GM23338 (cell line): ENCODE measurements around the gene EZH1. TPM values are rescaled to one million over a fixed set of nuclear protein-coding genes. Genes with fewer than 3 reads are reported as not detected.
A peak's percentile ranks its signal among the peaks of the same experiment; 100 is the strongest.

Experiments used
- ATAC-seq: fragments of 200-7000 bp; cut with Tn5 transposase; 3 replicates; pipeline ENCODE4 v1.9.1; 2020
- DNase-seq: peaks from one replicate; pipeline ENCODE4 v3.0.0-alpha.2; 2015; ENCODE audit warnings: low spot score
- H2AFZ ChIP-seq: fragments of 200-600 bp; sonication (generic); 2 replicates; pipeline ENCODE4 v1.8.0; 2016; ENCODE audit warnings: antibody characterized with exemption, mild to moderate bottlenecking, moderate library complexity
- H3F3A ChIP-seq: fragments of 200-600 bp; sonication (generic); replicated peaks from 2 replicates; pipeline ENCODE4 v1.8.0; 2017; ENCODE audit warnings: antibody characterized with exemption, mixed run types, low read depth
- H3K27ac ChIP-seq: fragments of 200-600 bp; sonication (generic); 2 replicates; pipeline ENCODE4 v1.6.1; 2016; ENCODE audit warnings: low read depth
- H3K27me3 ChIP-seq: fragments of 200-600 bp; sonication (generic); 2 replicates; pipeline ENCODE4 v1.8.0; 2016; ENCODE audit warnings: mild to moderate bottlenecking, mixed run types, moderate library complexity; ENCODE audit not compliant: insufficient read depth
- H3K36me3 ChIP-seq: fragments of 200-600 bp; sonication (generic); 2 replicates; pipeline ENCODE4 v1.8.0; 2016; ENCODE audit warnings: mild to moderate bottlenecking; ENCODE audit not compliant: insufficient read depth
- H3K4me1 ChIP-seq: fragments of 200-600 bp; sonication (generic); 2 replicates; pipeline ENCODE4 v1.8.0; 2016; ENCODE audit warnings: mild to moderate bottlenecking, moderate library complexity; ENCODE audit not compliant: insufficient read depth
- H3K4me2 ChIP-seq: fragments of 200-600 bp; sonication (generic); 2 replicates; pipeline ENCODE4 v1.7.1; 2017; ENCODE audit warnings: mixed run types
- H3K4me3 ChIP-seq: fragments of 200-600 bp; sonication (generic); 2 replicates; pipeline ENCODE4 v1.6.1; 2016; ENCODE audit warnings: mixed run types
- H3K79me2 ChIP-seq: fragments of 200-600 bp; sonication (generic); replicated peaks from 2 replicates; pipeline ENCODE4 v1.8.0; 2017; ENCODE audit warnings: mild to moderate bottlenecking; ENCODE audit not compliant: insufficient read depth
- H3K9me2 ChIP-seq: fragments of 200-600 bp; sonication (generic); 2 replicates; pipeline ENCODE4 v1.8.0; 2017; ENCODE audit not compliant: insufficient read depth
- H4K20me1 ChIP-seq: fragments of 200-600 bp; sonication (generic); replicated peaks from 2 replicates; pipeline ENCODE4 v1.8.0; 2017; ENCODE audit warnings: mild to moderate bottlenecking; ENCODE audit not compliant: insufficient read depth
- H3K27ac Mint-ChIP-seq: 2 replicates; pipeline ENCODE4 v1.8.0; 2020; ENCODE audit warnings: inconsistent platforms, mild to moderate bottlenecking, moderate library complexity, mixed read lengths
- H3K27me3 Mint-ChIP-seq: 3 replicates; pipeline ENCODE4 v1.8.0; 2022; ENCODE audit warnings: low read depth, mild to moderate bottlenecking, moderate library complexity, mixed read lengths, inconsistent platforms; ENCODE audit not compliant: insufficient read depth, poor library complexity
- H3K36me3 Mint-ChIP-seq: 3 replicates; pipeline ENCODE4 v1.8.0; 2021; ENCODE audit warnings: low read depth, mild to moderate bottlenecking, inconsistent platforms, moderate library complexity, mixed read lengths
- H3K4me1 Mint-ChIP-seq: 3 replicates; pipeline ENCODE4 v1.8.0; 2020; ENCODE audit warnings: mild to moderate bottlenecking, inconsistent platforms, mixed read lengths
- H3K4me3 Mint-ChIP-seq: 3 replicates; pipeline ENCODE4 v1.8.0; 2021; ENCODE audit warnings: moderate library complexity, mild to moderate bottlenecking, inconsistent platforms, mixed read lengths
- H3K9me3 Mint-ChIP-seq: 3 replicates; pipeline ENCODE4 v1.8.0; 2020; ENCODE audit warnings: moderate library complexity, mild to moderate bottlenecking, inconsistent platforms, mixed read lengths
- CREB1 ChIP-seq: fragments of 250-450 bp; sonication (Bioruptor Pico); IDR thresholded peaks from 2 replicates; pipeline ENCODE4 v1.5.0; 2020; ENCODE audit warnings: low read depth, mild to moderate bottlenecking, moderate library complexity
- EZH2 ChIP-seq: fragments of 200-600 bp; sonication (generic); IDR thresholded peaks from one replicate; pipeline ENCODE4 v1.8.0; 2017; ENCODE audit warnings: antibody characterized with exemption, mild to moderate bottlenecking, low read depth; ENCODE audit not compliant: unreplicated experiment
- POLR2AphosphoS5 ChIP-seq: IDR thresholded peaks from 2 replicates; pipeline ENCODE4 v1.6.1; 2016; ENCODE audit warnings: antibody characterized with exemption, low read depth
- polyA plus RNA-seq: library from polyadenylated mRNA; unstranded; fragments of >200 nt; fragmentation: Nextera tagmentation; extraction: Ambion mirVana; gene quantifications from 2 replicates; pipeline ENCODE4 v1.2.1, GENCODE V29; 2016
- total RNA-seq: library from RNA; depleted of rRNA; stranded (reverse); fragments of >200 nt; shearing (Covaris generic); gene quantifications from 2 replicates; pipeline ENCODE4 v1.2.3, GENCODE V29; 2014
- TF ChIP-seq, protein P1 (sequence below): IDR thresholded peaks from 2 replicates; pipeline ENCODE4 v1.6.1; 2016; ENCODE audit warnings: antibody characterized with exemption
- TF ChIP-seq, protein P2 (sequence below): IDR thresholded peaks from one replicate; pipeline ENCODE4 v1.6.1; 2018; ENCODE audit warnings: antibody characterized with exemption; ENCODE audit not compliant: unreplicated experiment

Gene EZH1
- total and polyA plus RNA-seq, 2 experiments from 2014 or later: 16.9 to 18.0 TPM

DNA sequence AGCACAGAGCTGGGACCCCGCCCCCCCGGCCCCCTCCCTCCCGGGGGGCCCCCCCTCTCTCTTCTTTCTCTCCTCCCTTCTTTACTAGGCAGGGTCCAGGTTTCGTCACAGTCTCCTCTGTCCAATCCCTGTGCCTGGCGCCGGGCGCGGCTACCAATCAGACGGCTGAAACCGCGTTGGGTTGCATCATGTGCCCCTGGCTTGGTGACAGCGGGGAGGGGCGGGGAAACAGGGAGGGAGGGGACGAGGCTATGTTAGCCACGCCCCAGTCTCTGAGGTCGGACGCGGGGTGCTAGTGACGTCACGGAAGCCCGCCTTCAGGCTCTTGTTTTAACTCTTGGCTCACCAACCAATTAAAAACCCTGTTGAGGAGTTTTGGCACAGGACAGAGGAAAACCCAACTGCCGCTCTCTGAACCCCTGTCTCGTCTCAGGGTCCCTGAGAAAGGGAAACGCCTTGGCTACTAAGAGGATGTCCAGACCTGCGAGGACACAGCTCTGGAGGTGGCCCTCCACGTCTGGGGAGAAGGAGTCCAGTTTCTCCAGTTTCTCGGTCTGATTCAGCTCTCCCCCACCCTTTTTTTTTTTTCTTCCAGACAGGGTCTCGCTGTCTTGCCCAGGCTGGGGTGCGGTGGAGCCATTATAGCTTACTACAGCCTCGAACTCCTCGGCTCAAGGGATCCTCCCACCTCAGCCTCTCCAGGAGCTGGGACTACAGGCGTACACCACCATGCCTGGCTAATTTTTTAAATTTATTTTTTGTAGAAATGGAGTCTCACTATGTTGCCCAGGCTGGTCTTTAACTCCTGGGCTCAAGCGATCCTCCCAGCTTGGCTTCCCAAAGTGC lies 67.6 kb downstream of the EZH1 start:
- DNase-seq (peak; percentile 100), ATAC-seq (peak; percentile 29)
- H3K36me3 ChIP-seq: no peaks in the 10 kb centered on the region
- H2AFZ ChIP-seq: no peak overlapping the region
- H3K4me1 ChIP-seq: peaks cover 47% of the 10 kb centered on the region
- peaks cover 7% of the 10 kb centered on the region; the same call in 1 of the 2 replicates for H3K79me2 ChIP-seq
- Mint-ChIP-seq H3K4me3 (peak overlapping the region; percentile 86), H3K36me3 (peaks cover 10% of the 10 kb centered on the region; the same call in 2 of the 3 replicates), H3K9me3 (peaks cover 3% of the 10 kb centered on the region; the same call in 1 of the 3 replicates), H3K27me3 (peaks cover 59% of the 10 kb centered on the region), H3K4me1 (peaks cover 40% of the 10 kb centered on the region), H3K27ac (peak overlapping the region; percentile 92)
- TF ChIP-seq, protein P1, sequence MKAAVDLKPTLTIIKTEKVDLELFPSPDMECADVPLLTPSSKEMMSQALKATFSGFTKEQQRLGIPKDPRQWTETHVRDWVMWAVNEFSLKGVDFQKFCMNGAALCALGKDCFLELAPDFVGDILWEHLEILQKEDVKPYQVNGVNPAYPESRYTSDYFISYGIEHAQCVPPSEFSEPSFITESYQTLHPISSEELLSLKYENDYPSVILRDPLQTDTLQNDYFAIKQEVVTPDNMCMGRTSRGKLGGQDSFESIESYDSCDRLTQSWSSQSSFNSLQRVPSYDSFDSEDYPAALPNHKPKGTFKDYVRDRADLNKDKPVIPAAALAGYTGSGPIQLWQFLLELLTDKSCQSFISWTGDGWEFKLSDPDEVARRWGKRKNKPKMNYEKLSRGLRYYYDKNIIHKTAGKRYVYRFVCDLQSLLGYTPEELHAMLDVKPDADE: no peak
- TF ChIP-seq CREB1 (CRISPR knock-in tag): peak; percentile 99
- TF ChIP-seq EZH2: no peak
- peaks cover 36% of the 10 kb centered on the region for H3F3A ChIP-seq
- H3K4me3 ChIP-seq: peak overlapping the region; percentile 92
- peaks cover 65% of the 10 kb centered on the region for H3K27me3 ChIP-seq
- H3K4me2 ChIP-seq: peak overlapping the region; percentile 98
- no peaks in the 10 kb centered on the region for H4K20me1 ChIP-seq
- peak overlapping the region; percentile 90 for H3K27ac ChIP-seq
- H3K9me2 ChIP-seq: no peaks in the 10 kb centered on the region

DNA sequence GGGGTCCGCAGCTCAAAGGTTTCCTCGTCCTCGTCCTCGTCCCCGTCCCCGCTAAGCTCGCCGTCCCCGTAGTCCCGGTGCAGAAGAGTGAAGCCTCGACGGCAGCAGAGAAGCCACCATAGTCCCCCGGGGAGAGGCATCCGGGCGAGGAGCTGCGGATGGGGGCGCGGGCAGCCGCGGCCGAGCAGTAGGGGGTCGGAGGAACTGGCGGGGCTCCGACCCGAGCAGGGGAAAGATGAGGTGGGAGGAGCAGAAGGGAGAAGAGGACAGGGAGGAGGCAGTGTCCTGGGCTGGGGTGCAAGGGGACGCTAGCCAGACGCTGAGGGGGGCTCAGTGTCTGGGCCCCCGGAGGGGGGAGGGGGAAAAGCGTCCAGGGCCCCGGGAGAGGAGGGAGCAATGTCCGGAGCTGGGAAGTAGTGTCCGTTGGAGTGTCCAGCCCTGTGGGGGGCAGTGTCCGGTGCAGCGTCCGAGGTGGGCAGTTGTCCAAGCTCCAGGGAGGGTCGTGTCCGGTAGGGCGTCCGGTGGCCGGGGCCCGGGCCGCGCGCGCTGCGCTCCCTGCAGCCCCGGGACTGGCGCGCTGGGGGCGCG lies 68.3 kb downstream of the EZH1 start, which contains the start of gene PLEKHH3:
Gene PLEKHH3, minus strand, starts transcription at position 571 of the 588 bp plus-strand sequence. Its CDS starts 431 bp downstream, at position 140.
- peak within 1 kb of the TSS; percentile 92 for H3K4me3 ChIP-seq
- no peaks in the 10 kb centered on the region for H3K9me2 ChIP-seq
- H3K4me1 ChIP-seq: peaks cover 47% of the 10 kb centered on the region
- peaks cover 38% of the 10 kb centered on the region for H3K4me1 Mint-ChIP-seq
- H2AFZ ChIP-seq: peak within 1 kb of the TSS; percentile 72; the same call in 1 of the 2 replicates
- ATAC-seq (no peak), DNase-seq (peak; percentile 66)
- peak within 1 kb of the TSS; percentile 90 for H3K27ac ChIP-seq
- peaks cover 65% of the 10 kb centered on the region for H3K27me3 ChIP-seq
- no peaks in the 10 kb centered on the region; the same call in 1 of the 2 replicates for H3K36me3 ChIP-seq
- H3K9me3 Mint-ChIP-seq: peaks cover 3% of the 10 kb centered on the region; the same call in 1 of the 3 replicates
- H3K4me3 Mint-ChIP-seq: peak within 1 kb of the TSS; percentile 86
- peaks cover 14% of the 10 kb centered on the region for H3K36me3 Mint-ChIP-seq
- H3K4me2 ChIP-seq: peak within 1 kb of the TSS; percentile 98
- H4K20me1 ChIP-seq: no peaks in the 10 kb centered on the region
- peak within 1 kb of the TSS; percentile 92 for H3K27ac Mint-ChIP-seq
- H3K79me2 ChIP-seq: peaks cover 7% of the 10 kb centered on the region; the same call in 1 of the 2 replicates
- peaks cover 62% of the 10 kb centered on the region for H3K27me3 Mint-ChIP-seq
- TF ChIP-seq POLR2AphosphoS5: peak; percentile 45; the same call in 1 of the 2 replicates
- TF ChIP-seq, protein P2, sequence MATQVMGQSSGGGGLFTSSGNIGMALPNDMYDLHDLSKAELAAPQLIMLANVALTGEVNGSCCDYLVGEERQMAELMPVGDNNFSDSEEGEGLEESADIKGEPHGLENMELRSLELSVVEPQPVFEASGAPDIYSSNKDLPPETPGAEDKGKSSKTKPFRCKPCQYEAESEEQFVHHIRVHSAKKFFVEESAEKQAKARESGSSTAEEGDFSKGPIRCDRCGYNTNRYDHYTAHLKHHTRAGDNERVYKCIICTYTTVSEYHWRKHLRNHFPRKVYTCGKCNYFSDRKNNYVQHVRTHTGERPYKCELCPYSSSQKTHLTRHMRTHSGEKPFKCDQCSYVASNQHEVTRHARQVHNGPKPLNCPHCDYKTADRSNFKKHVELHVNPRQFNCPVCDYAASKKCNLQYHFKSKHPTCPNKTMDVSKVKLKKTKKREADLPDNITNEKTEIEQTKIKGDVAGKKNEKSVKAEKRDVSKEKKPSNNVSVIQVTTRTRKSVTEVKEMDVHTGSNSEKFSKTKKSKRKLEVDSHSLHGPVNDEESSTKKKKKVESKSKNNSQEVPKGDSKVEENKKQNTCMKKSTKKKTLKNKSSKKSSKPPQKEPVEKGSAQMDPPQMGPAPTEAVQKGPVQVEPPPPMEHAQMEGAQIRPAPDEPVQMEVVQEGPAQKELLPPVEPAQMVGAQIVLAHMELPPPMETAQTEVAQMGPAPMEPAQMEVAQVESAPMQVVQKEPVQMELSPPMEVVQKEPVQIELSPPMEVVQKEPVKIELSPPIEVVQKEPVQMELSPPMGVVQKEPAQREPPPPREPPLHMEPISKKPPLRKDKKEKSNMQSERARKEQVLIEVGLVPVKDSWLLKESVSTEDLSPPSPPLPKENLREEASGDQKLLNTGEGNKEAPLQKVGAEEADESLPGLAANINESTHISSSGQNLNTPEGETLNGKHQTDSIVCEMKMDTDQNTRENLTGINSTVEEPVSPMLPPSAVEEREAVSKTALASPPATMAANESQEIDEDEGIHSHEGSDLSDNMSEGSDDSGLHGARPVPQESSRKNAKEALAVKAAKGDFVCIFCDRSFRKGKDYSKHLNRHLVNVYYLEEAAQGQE: no peak
- H3F3A ChIP-seq: peaks cover 38% of the 10 kb centered on the region
